ENCODE measurements around the gene SNX8.

DNA sequence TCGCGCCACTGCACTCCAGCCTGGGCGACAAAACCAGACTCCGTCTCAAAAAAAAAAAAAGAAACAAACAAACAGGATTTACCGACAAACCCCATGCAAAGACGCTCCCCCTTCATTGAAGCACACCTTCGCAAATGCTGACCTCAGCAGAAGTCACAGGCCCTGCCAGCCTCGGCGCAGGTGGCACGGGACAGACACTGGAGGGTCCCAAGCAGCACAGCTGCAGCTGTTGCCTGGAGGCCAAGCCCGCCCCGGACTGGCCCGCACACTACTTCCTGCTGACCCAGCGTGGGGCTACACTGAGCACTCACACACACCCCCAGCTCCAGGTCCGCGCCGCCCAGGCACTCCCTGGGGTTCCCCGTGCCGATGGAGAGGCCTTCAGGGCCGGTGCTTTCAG is 31.2 kb downstream of the SNX8 start:
- TF ChIP-seq, protein P1, sequence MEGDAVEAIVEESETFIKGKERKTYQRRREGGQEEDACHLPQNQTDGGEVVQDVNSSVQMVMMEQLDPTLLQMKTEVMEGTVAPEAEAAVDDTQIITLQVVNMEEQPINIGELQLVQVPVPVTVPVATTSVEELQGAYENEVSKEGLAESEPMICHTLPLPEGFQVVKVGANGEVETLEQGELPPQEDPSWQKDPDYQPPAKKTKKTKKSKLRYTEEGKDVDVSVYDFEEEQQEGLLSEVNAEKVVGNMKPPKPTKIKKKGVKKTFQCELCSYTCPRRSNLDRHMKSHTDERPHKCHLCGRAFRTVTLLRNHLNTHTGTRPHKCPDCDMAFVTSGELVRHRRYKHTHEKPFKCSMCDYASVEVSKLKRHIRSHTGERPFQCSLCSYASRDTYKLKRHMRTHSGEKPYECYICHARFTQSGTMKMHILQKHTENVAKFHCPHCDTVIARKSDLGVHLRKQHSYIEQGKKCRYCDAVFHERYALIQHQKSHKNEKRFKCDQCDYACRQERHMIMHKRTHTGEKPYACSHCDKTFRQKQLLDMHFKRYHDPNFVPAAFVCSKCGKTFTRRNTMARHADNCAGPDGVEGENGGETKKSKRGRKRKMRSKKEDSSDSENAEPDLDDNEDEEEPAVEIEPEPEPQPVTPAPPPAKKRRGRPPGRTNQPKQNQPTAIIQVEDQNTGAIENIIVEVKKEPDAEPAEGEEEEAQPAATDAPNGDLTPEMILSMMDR (IDR thresholded peaks at IDR 0.05; ENCODE audit: extremely low read depth in 1 of 2, insufficient read depth in 1 of 2, low read depth in 1 of 2, low read length in 2 of 2) = no peak
- TF ChIP-seq POLR2AphosphoS5 (IDR thresholded peaks at IDR 0.05; ENCODE audit: insufficient read depth, low read depth, low read length) (no peak), FOS (IDR thresholded peaks at IDR 0.05; ENCODE audit: borderline replicate concordance, insufficient read depth, low read length) (no peak), EZH2 (IDR thresholded peaks at IDR 0.05; ENCODE audit: borderline replicate concordance, low read depth, low read length, severe bottlenecking) (no peak), POLR2A (IDR thresholded peaks at IDR 0.05; ENCODE audit: low read depth, low read length) (no peak), MAX (IDR thresholded peaks at IDR 0.05; ENCODE audit: insufficient read depth, insufficient read length) (no peak), MYC (IDR thresholded peaks at IDR 0.05; ENCODE audit: low read depth, low read length) (no peak)

Data from endothelial cell of umbilical vein (primary cell).